Hematopoietic multipotent progenitor cell treated with erythropoietin and hydrocortisone succinate and interleukin-3 and kit ligand, for 17 days (in vitro differentiated cells): ENCODE data around the gene PLA2G2F.

Source experiments
- DNase-seq: peaks from one replicate; pipeline ENCODE4 v3.0.0-alpha.2; 2015; ENCODE audit warnings: low spot score

The PLA2G2F gene

DNA sequence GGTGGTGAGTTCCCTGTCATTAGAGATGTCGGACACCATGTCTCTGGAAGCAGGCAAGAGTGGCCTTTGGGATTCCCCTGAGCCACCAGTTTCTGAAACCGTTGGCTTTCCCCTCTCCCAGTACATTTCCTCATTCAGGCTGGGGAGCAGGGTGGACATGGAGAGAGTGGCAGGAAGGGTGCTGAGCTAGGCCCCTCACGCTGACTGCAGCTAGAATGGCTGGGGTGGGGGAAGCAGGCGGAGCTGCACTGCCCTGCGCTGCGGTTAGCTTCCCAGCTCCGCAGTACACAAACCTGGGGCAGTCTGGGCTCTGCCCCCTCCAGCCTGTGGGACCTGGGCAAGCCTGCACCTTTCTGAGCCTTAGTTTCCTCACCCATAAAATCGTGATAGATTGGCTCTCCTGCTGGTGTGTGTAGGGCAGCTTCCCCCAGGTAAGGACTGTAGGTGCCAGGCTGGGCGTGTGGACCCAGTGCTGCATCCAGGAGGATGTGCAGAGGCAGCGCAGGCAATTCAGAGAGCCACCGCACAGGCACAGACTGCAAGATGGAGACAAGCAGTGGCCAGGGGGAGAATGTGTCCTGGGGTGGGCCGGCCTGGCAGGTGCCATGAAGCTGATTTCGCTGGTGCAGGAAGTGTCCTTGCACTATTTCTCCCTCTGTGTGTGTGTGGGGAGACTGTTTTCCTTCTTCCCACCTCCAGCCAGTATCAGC lies 3.0 kb downstream of the PLA2G2F start:
- DNase-seq, result no peak

DNA sequence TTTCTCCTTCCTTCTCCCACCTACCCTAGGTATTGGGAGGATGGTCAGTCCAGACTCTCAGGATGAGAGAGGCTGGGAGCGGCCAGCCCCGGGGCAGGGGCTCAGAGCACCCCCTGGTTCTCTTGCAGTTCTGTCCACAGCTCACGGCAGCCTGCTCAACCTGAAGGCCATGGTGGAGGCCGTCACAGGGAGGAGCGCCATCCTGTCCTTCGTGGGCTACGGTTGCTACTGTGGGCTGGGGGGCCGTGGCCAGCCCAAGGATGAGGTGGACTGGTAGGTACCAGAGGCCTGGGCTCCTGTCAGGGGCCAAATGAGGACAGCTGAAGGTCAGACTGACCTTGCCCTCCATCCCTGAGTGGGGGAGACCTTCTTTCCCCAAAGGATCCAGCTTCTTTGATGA lies 4.2 kb downstream of the PLA2G2F start:
- DNase-seq, result no peak

DNA sequence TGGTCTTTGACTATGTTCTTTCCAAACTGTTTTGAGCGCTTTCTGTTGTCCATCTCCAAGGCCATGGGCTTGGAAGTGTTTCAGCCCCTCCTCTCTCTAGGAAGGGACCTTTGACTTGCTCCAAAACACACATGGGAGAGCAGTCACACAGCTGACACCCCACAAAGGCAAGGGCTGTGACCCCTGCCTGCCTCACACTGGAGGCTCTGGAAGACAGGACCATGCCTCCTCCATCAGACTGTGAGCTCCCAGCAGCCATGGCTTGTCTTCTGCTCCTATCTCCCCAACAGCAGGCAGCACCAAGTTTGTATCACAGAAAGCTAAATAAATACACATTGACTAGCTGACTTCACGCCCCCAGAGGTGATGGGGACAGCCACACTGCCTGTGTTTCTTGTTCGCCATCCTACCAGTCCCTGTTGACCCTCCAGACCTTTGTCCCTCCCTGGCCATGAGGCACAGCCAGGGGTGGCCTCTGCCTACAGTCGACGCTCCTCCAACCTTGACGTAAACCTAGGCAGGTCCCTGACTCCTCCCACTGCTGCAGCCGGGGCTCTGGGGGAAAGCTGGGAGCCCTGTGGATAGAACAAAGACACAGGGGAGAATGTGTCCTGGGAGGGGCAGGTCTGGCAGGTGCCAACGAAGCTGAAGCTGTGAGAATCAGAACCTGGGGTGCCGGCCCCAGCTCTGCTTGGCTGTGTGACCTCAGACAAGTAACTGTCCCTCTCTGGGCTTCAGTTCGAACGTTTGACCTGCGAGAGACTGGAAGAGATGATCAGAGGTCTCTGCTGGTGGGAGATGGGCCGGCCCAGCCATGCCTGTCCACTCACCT lies 4.8 kb downstream of the PLA2G2F start:
- DNase-seq, result no peak

DNA sequence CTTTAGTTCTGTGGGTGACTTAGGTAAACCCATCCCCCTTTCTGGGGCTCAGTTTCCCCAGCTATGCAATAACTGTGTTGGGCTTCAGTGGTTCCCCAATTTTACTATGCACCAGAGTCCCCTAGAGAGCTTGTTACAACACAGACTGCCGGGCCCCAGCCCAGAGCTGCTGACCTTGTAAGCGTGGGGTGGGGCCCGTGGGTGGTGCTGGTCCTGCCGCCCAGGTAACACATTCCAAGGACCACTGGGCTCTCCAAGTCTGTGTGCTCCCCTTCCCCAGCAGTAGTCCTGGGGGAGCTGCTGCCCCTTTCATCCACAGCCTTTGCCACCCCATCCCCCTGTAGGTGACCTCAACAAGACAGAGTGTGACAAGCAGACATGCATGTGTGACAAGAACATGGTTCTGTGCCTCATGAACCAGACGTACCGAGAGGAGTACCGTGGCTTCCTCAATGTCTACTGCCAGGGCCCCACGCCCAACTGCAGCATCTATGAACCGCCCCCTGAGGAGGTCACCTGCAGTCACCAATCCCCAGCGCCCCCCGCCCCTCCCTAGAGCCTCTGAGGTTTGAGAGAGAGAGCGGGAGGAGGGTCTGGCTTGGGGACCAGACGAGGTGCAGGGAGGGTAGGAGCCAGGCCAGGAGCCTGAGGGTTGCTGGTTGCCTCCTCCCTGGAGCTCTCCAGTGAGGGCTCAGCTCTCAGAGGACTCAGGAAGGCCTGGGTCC lies 8.9 kb downstream of the PLA2G2F start:
- no peak for DNase-seq

DNA sequence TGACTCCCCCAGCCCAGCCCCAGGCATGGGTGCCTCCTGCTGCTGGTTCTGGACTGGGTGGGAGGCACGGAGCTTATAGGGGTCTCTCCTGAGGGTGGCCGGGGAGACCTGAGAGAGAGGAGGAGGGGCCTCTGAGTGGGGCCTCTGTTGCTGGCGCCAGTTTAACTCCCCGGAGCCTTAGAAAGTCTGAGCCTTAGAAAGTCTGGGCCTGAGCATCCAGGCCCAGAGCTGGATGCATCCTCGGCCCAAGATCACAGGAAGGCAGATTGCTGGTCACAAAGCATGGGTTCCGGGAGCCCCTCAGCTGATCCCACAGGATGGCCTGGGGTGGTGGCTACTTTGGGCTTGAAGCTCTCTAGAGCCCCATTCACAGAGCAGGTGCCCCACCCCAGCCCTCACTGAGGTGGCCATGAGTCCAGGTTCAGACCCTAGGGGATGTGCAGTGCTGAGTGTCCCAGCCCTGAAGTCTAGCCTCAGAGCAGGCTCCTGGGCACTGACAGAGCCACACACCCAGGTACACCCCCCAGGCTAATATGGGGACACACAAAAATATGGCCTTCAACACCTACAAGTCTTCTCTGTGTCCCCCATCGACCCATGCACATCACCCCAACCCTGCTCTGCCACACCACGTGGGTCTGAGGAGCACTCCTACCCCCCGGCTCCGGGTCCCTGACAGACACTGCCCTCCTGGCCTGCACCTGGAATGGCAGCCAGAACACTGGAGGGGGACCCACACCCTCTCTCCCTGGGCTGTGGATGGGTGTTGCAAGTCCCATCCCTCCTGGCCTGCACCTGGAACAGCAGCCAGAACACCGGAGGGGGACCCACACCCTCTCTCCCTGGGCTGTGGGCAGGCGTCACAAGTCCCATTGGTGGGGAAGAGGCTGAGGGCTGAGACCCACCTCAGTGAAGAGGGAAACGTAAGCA lies 9.7 kb downstream of the PLA2G2F start:
- no peak for DNase-seq

DNA sequence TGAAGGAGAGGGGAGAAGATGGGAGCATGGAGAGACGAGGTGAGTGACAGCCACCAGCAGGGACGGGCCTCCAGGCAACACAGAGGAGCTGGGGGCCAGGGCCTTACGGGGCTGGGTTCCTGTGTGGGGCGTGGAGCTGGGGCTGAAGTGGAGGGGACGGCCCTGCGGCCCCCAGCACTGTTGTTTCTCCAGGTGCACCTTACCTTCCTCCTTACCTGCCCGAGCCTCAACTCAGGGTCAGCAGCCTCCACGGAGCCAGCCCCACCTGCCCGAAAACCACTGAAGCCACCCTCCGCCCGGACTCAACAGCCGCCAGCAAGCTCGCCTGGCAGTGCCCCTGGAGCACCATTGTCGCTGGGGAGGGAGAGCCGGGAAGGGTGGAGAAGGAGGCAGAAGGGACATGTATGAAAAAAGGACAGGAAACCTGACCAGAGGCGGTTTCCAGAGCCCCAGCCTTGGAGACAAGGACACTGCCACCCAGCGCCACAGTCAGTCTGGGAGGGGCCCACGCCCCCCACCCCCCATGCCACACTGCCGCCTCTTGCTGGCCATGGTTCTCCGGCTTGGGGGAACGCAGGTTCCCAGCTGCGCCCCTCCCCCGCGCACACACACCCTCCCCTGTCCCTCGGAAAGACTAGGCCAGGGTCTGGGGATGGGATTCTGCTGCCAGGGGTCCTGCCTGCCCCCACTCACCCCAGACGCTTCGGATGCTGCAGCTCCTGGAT lies 10.6 kb downstream of the PLA2G2F start:
- no peak for DNase-seq

DNA sequence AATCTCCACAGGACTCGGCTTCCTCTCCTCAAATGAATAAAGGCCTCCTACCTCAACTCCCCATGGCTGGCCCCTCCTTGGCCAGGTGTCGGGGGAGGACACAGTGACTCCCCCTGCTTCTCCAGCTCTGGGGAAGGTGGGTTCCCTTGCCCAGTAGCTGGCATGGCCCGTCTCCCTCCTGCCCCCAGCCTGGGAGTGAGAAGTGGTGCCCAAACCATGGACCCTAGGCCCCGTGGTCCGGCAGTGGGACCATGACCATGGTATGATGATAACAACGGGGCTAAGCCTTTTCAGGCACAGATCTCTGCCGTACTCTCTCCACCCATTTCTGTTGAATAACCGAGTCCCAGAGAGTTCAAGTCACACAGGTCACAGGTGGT lies 11.2 kb downstream of the PLA2G2F start:
- no peak for DNase-seq

DNA sequence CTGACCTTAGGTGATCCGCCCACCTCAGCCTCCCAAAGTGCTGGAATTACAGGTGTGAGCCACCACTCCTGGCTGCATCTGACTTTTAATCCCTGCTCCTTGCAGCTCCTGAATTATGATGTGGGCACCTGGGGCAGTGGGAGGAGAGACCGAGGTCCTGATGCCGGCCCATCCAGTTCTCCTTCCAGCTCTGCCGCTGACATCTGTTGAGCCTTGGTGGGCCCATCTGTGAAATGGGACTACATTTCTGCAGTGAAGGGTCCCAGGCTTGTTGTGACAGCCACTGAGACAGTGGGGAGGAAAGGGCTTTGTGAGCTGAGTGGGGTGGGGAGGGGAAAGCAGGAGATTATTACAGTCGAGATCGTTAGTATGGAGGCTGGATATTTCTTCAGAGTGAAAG lies 11.8 kb downstream of the PLA2G2F start:
- DNase-seq, result no peak

DNA sequence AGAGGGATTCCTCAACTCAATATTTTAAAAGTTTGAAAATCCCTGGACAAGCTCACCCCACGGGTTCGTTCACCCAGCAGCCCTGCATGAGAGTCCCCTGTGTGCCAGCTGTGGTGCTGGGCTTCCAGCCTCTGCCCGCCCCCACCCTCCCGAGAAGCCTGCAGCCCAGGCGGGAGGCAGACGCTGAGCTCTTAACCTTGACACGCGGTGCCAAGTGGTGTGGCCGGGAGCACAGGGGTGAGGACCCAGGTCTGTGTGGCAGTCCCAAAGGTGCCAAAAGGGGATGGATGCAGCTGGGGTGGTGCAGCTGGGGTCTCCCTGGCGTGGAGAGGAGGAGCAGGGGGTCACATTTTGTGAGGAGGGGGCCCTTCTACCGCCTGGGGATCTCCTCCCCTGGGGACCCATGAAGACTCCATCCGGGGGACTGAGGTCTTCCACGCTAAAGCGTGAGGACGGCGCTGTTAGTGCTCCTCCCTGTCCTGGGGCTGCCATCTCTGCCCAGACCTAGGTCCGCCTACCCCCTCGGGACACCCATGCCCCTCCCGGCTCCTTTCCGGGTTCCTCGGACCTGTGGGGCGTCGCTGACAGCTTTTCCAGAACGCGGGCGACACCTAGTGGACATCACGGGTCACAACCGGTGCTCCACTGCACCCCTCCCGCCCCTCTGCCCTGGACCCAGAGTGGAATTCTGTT lies 12.9 kb downstream of the PLA2G2F start:
- peak; percentile 73 for DNase-seq

DNA sequence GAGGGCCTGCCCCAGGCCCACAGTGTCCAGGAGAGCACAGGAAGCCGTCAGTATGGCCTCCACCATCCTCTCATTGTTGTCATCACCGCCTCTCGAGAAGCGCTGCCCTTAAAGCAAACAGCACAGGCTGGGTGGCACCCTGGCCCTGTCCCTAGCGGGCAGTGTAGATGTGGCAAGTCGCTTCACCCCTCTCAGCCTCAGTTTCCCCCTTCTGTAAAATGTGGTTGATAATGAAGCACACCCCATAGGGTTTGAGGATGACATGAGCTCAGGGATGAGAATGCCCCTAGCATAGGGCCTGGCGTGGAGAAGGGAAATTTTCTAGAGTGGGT lies 13.4 kb downstream of the PLA2G2F start:
- no peak for DNase-seq

DNA sequence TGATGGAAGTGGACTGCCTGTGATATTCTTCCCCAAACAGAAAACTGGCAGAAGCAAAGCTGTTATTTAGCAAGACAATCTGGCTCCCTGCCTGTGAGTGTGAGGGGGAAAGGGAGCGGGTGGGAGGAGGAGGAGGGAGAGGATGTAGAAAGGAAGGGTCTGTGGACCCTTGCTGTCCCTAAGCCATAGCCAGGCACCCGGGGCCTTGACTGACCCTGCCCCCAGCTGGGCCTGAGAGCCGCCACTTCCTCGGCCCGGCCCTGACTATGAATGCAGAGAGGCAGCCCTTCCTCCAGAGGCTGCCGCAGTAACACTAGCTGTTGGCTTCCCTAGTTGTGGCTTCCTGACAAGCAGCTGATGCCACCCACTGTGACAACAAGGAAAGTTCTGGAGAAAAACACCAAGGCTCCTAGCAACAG lies 13.9 kb downstream of the PLA2G2F start:
- DNase-seq, result no peak

DNA sequence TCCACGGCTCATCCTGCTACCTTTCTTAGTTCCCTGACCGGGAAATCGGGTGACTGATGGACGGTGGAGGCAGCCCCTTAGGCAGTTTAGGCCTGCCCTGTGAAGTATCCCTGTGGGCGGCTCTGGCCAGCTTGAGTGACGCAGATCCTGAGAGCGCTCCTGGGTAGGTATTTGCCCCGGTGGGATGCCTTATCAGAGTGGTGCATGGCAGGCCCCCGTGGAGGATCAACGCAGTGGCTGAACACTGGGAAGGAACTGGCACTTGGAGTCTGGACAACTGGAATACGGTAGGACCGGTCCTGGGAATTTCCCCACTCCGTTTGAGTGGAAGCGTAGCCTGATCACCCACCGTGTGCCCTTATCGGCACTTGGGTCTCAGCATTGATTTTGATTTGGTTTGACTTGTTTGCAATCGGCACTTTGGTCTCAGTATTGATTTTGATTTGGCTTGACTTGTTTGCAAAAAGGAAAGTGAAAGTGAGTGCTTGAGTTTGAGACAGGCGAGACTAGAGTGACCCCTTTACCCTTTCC lies 15.2 kb downstream of the PLA2G2F start:
- no peak for DNase-seq

DNA sequence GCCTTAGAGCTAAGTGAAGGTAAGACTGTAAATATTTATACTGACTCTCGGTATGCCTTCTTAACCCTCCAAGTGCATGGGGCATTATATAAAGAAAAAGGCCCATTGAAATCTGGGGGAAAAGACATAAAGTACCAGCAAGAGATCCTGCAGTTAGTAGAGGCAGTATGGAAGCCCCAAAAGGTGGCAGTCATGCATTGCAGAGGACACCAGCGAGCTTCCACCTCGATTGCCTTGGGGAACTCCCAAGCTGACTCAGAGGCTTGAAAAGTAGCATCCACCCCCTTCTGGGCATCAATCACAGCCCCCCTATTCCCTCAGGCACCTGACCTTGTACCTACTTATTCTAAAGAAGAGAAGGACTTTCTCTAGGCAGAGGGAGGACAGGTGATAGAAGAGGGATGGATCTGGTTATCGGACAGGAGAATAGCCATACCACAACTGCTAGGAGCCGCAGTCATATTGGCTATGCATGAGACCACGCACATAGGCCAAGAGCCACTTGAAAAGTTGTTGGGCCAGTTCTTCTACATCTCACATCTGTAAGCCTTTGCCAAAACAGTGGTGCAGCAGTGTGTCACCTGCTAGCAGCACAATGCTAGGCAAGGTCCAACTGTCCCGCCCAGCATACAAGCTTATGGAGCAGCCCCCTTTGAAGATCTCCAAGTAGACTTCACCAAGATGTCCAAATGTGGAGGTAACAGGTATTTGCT lies 19.4 kb downstream of the PLA2G2F start:
- DNase-seq, result no peak

DNA sequence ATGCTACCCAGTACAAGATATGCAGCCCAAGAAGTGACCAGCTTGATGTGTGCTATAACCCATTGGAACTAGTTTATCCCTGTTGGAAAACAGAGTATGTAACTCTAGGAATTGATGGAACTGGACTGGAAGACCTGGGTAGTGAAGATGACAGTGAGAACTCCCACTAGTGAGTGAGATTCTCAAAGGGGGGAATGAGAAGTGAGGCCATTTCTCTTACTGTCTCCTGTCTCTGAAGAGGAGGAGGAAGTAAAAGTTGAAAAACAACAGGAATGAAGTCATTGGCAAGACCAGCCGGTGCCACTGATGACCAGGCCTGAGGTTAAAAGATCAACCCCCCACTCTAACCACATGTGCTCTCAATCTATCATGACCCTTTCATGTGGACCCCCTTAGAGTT lies 20.9 kb downstream of the PLA2G2F start:
- DNase-seq, result no peak

DNA sequence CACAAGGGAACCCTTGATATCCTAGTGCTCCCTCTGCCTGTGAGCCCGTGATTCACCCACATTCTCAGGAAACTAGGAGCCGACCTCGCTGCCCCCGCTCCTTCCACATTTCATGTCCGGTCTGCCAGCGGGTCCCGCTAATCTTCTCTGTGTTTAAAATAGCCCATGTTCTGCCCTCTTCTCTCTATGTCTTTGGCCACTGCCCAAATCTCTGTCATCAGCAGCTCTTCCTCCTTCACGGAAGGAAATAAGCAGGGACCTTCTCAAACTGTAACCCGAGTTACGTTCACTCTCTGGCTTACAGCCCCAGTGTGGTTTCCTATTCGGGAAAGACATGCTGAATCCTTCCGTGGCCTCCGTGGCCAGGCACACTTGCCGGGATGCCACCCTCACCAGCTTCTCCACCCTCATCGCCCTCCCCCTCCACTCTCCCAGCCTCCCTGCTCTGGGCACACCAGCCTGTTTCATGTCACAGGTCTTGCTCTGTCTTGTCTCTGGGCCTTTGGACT lies 25.6 kb downstream of the PLA2G2F start:
- DNase-seq, result no peak

DNA sequence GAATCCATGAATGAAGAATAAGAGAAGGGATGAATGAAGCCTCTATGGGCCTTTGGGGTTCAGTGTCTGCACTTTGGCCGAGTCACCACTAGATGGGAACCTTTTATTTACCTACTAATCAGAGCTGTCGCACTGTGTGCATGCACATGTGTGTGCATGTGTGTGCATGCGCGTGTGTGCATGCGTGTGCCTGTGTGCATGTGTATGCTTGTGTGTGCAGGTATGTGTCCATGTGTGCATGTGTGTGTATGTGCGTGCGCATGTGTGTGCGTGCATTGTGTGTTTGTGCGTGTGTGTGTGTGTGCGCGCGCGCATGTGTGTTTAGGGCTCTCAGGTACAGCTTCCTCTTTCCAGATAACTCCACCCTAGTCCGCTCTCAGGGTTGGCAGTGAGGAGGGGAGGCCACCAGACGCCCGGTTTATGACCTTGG lies 26.4 kb downstream of the PLA2G2F start:
- peak; percentile 39 for DNase-seq

DNA sequence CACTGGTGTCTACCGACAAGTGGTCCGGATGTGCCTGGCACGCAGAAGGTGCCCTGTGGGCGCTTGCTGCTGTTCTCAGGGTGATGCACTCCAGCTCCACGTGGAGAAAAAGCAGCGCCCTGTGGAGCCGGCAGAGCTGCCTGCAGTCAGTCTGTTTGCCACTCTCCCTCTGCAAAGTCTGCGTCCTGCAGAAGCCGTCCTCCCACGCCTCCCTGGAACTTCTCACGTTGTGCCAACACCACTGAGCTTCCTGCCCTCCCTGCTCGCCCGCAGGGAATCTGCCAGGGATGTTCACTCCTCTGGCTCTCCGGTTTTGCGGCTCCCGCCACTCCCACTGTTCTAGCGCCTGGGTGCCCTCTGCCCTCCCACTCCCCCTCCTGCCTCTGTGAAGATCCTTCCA lies 26.9 kb downstream of the PLA2G2F start:
- no peak for DNase-seq

DNA sequence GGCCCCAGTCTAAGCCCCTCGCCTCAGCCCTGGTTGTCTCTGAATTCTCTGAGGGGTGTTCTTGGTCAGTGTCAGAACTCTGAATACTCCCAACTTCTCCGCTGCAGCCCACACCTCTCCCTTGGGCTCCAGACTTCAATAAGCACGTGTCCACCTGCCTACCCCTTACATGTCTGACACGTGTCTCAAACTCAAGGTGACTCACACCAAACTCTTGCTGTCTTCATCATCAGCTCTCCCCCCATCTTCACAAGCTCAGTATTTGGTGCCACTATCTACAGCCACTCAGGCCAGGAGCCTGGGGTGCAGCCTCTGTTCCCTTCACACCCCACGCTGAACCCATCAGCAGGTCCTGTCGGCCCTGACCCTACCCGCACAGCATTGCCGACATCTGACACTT lies 28.0 kb downstream of the PLA2G2F start:
- no peak for DNase-seq
